Measurements from ENCODE around the gene IL11RA. TPM values are rescaled to one million over a fixed set of nuclear protein-coding genes. Genes with fewer than 3 reads are reported as not detected.

The IL11RA gene
- total RNA-seq, 1 donor from 2014 or later, result 75.7 TPM

- H3K9ac ChIP-seq (ENCODE audit: low read depth in 1 of 3, low read length in 3 of 3), result peak overlapping the region in 2 of 3 donors; percentile 95 to 98
These were observed 39.1 kb upstream of the IL11RA start for GRCh38 chr9:34612788-34613390.

GRCh38 chr9:34615132-34615531 lies 36.9 kb upstream of the IL11RA start:
- H3K36me3 ChIP-seq (ENCODE audit: control insufficient read depth in 3 of 3, insufficient read depth in 3 of 3, low read length in 3 of 3), result peaks cover 37 to 51% (median 50%) of the 10 kb centered on the region in 3 donors
- H3K9ac ChIP-seq (ENCODE audit: low read depth in 1 of 3, low read length in 3 of 3), result no peak overlapping the region
- H3K9me3 ChIP-seq (ENCODE audit: control insufficient read depth in 3 of 3, low read length in 3 of 3), result no peaks in the 10 kb centered on the region
- peaks cover 33 to 42% (median 33%) of the 10 kb centered on the region in 3 donors for H3K4me1 ChIP-seq (ENCODE audit: control insufficient read depth in 3 of 3, insufficient read depth in 3 of 3, low read length in 3 of 3)
- H3K27me3 ChIP-seq (ENCODE audit: control insufficient read depth in 3 of 3, insufficient read depth in 3 of 3, low read length in 3 of 3), result no peaks in the 10 kb centered on the region
- no peak overlapping the region for H3K4me3 ChIP-seq (ENCODE audit: low read length in 3 of 3)
- H3K27ac ChIP-seq (ENCODE audit: low read depth, low read length), result no peak overlapping the region

More at GRCh38 chr9:34612788-34613390, 39.1 kb upstream of the IL11RA start:
- Histone ChIP-seq H3K9me3 (ENCODE audit: control insufficient read depth in 3 of 3, low read length in 3 of 3) (no peaks in the 10 kb centered on the region), H3K4me3 (ENCODE audit: low read length in 3 of 3) (peak overlapping the region; percentile 72 to 93 (median 82)), H3K36me3 (ENCODE audit: control insufficient read depth in 3 of 3, insufficient read depth in 3 of 3, low read length in 3 of 3) (peaks cover 30 to 46% (median 43%) of the 10 kb centered on the region in 3 donors), H3K27ac (ENCODE audit: low read depth, low read length) (peak overlapping the region; percentile 88), H3K27me3 (ENCODE audit: control insufficient read depth in 3 of 3, insufficient read depth in 3 of 3, low read length in 3 of 3) (no peaks in the 10 kb centered on the region), H3K4me1 (ENCODE audit: control insufficient read depth in 3 of 3, insufficient read depth in 3 of 3, low read length in 3 of 3) (peaks cover 28 to 34% (median 29%) of the 10 kb centered on the region in 3 donors)

GRCh38 chr9:34620061-34620994 lies 31.7 kb upstream of the IL11RA start, which contains the start of gene DCTN3:
Gene DCTN3 (minus strand): TSS chr9:34620495. CDS start chr9:34620464, 31 bp downstream.
- no peaks in the 10 kb centered on the region for H3K9me3 ChIP-seq (ENCODE audit: control insufficient read depth in 3 of 3, low read length in 3 of 3)
- peak within 1 kb of the TSS; percentile 79 to 89 (median 79) for H3K9ac ChIP-seq (ENCODE audit: low read depth in 1 of 3, low read length in 3 of 3)
- H3K4me1 ChIP-seq (ENCODE audit: control insufficient read depth in 3 of 3, insufficient read depth in 3 of 3, low read length in 3 of 3), result peaks cover 16 to 18% (median 16%) of the 10 kb centered on the region in 3 donors
- H3K27me3 ChIP-seq (ENCODE audit: control insufficient read depth in 3 of 3, insufficient read depth in 3 of 3, low read length in 3 of 3), result peaks cover 34 to 39% (median 38%) of the 10 kb centered on the region in 3 donors
- H3K36me3 ChIP-seq (ENCODE audit: control insufficient read depth in 3 of 3, insufficient read depth in 3 of 3, low read length in 3 of 3), result peaks cover 28 to 31% (median 30%) of the 10 kb centered on the region in 3 donors
- no peak within 1 kb of the TSS for H3K27ac ChIP-seq (ENCODE audit: low read depth, low read length)
- peak within 1 kb of the TSS; percentile 80 to 92 (median 86) for H3K4me3 ChIP-seq (ENCODE audit: low read length in 3 of 3)

GRCh38 chr9:34623374-34624235 lies 28.4 kb upstream of the IL11RA start:
- H3K27ac ChIP-seq (ENCODE audit: low read depth, low read length), result no peak overlapping the region
- peaks cover 66 to 72% (median 68%) of the 10 kb centered on the region in 3 donors for H3K27me3 ChIP-seq (ENCODE audit: control insufficient read depth in 3 of 3, insufficient read depth in 3 of 3, low read length in 3 of 3)
- H3K4me1 ChIP-seq (ENCODE audit: control insufficient read depth in 3 of 3, insufficient read depth in 3 of 3, low read length in 3 of 3), result peaks cover 20 to 28% (median 24%) of the 10 kb centered on the region in 3 donors
- no peaks in the 10 kb centered on the region for H3K9me3 ChIP-seq (ENCODE audit: control insufficient read depth in 3 of 3, low read length in 3 of 3)
- no peak overlapping the region for H3K4me3 ChIP-seq (ENCODE audit: low read length in 3 of 3)
- peaks cover 0 to under 1% (median under 1%) of the 10 kb centered on the region in 3 donors for H3K36me3 ChIP-seq (ENCODE audit: control insufficient read depth in 3 of 3, insufficient read depth in 3 of 3, low read length in 3 of 3)
- H3K9ac ChIP-seq (ENCODE audit: low read depth in 1 of 3, low read length in 3 of 3), result no peak overlapping the region

GRCh38 chr9:34624475-34625185 lies 27.4 kb upstream of the IL11RA start:
- Histone ChIP-seq H3K36me3 (ENCODE audit: control insufficient read depth in 3 of 3, insufficient read depth in 3 of 3, low read length in 3 of 3) (no peaks in the 10 kb centered on the region), H3K27ac (ENCODE audit: low read depth, low read length) (no peak overlapping the region), H3K4me3 (ENCODE audit: low read length in 3 of 3) (no peak overlapping the region), H3K9ac (ENCODE audit: low read depth in 1 of 3, low read length in 3 of 3) (no peak overlapping the region), H3K9me3 (ENCODE audit: control insufficient read depth in 3 of 3, low read length in 3 of 3) (no peaks in the 10 kb centered on the region), H3K4me1 (ENCODE audit: control insufficient read depth in 3 of 3, insufficient read depth in 3 of 3, low read length in 3 of 3) (peaks cover 20 to 26% (median 26%) of the 10 kb centered on the region in 3 donors), H3K27me3 (ENCODE audit: control insufficient read depth in 3 of 3, insufficient read depth in 3 of 3, low read length in 3 of 3) (peaks cover 75 to 79% (median 75%) of the 10 kb centered on the region in 3 donors)

- H3K36me3 ChIP-seq (ENCODE audit: control insufficient read depth in 3 of 3, insufficient read depth in 3 of 3, low read length in 3 of 3), result no peaks in the 10 kb centered on the region
- no peak overlapping the region for H3K27ac ChIP-seq (ENCODE audit: low read depth, low read length)
- H3K27me3 ChIP-seq (ENCODE audit: control insufficient read depth in 3 of 3, insufficient read depth in 3 of 3, low read length in 3 of 3), result peaks cover 77 to 83% (median 78%) of the 10 kb centered on the region in 3 donors
- no peak overlapping the region for H3K9ac ChIP-seq (ENCODE audit: low read depth in 1 of 3, low read length in 3 of 3)
- peaks cover 16 to 23% (median 21%) of the 10 kb centered on the region in 3 donors for H3K4me1 ChIP-seq (ENCODE audit: control insufficient read depth in 3 of 3, insufficient read depth in 3 of 3, low read length in 3 of 3)
- no peak overlapping the region for H3K4me3 ChIP-seq (ENCODE audit: low read length in 3 of 3)
- H3K9me3 ChIP-seq (ENCODE audit: control insufficient read depth in 3 of 3, low read length in 3 of 3), result no peaks in the 10 kb centered on the region
These were observed 26.8 kb upstream of the IL11RA start for GRCh38 chr9:34625186-34625486.

GRCh38 chr9:34627716-34628655 lies 24.0 kb upstream of the IL11RA start:
- Histone ChIP-seq H3K4me3 (ENCODE audit: low read length in 3 of 3) (peak overlapping the region; percentile 18 to 59 (median 58)), H3K4me1 (ENCODE audit: control insufficient read depth in 3 of 3, insufficient read depth in 3 of 3, low read length in 3 of 3) (peaks cover 10 to 17% (median 16%) of the 10 kb centered on the region in 3 donors), H3K9me3 (ENCODE audit: control insufficient read depth in 3 of 3, low read length in 3 of 3) (no peaks in the 10 kb centered on the region), H3K27ac (ENCODE audit: low read depth, low read length) (no peak overlapping the region), H3K9ac (ENCODE audit: low read depth in 1 of 3, low read length in 3 of 3) (no peak overlapping the region), H3K27me3 (ENCODE audit: control insufficient read depth in 3 of 3, insufficient read depth in 3 of 3, low read length in 3 of 3) (peaks cover 70 to 72% (median 72%) of the 10 kb centered on the region in 3 donors), H3K36me3 (ENCODE audit: control insufficient read depth in 3 of 3, insufficient read depth in 3 of 3, low read length in 3 of 3) (no peaks in the 10 kb centered on the region)

- Histone ChIP-seq H3K4me1 (ENCODE audit: control insufficient read depth in 3 of 3, insufficient read depth in 3 of 3, low read length in 3 of 3) (peaks cover 10 to 23% (median 16%) of the 10 kb centered on the region in 3 donors), H3K27ac (ENCODE audit: low read depth, low read length) (no peak within 1 kb of the TSS), H3K9ac (ENCODE audit: low read depth in 1 of 3, low read length in 3 of 3) (peak within 1 kb of the TSS in 2 of 3 donors; percentile 3 to 50), H3K4me3 (ENCODE audit: low read length in 3 of 3) (peak within 1 kb of the TSS; percentile 46 to 61 (median 59)), H3K36me3 (ENCODE audit: control insufficient read depth in 3 of 3, insufficient read depth in 3 of 3, low read length in 3 of 3) (no peaks in the 10 kb centered on the region), H3K27me3 (ENCODE audit: control insufficient read depth in 3 of 3, insufficient read depth in 3 of 3, low read length in 3 of 3) (peaks cover 62 to 64% (median 63%) of the 10 kb centered on the region in 3 donors), H3K9me3 (ENCODE audit: control insufficient read depth in 3 of 3, low read length in 3 of 3) (no peaks in the 10 kb centered on the region)
These were observed 23.1 kb upstream of the IL11RA start, which contains the start of gene ARID3C for GRCh38 chr9:34628656-34629490. Gene ARID3C (minus strand): TSS chr9:34629066. CDS start chr9:34628014, 1,052 bp downstream.
